Fibroblast of pulmonary artery (primary cell): ENCODE measurements around the gene CIC.
A peak's percentile ranks its signal among the peaks of the same experiment; 100 is the strongest.

Experiments used
- DNase-seq: peaks from one replicate; pipeline ENCODE4 v3.0.0-alpha.2; 2010; ENCODE audit warnings: low read depth
- H3K4me3 ChIP-seq: replicated peaks from 2 replicates; pipeline ENCODE4 v1.5.1; 2011; ENCODE audit warnings: low read depth, mild to moderate bottlenecking, control low read depth, low read length, moderate library complexity
- TF ChIP-seq, protein P1 (sequence below): IDR thresholded peaks from 2 replicates; pipeline ENCODE4 v1.5.1; 2011; ENCODE audit warnings: mild to moderate bottlenecking, control low read depth, low read length, inconsistent platforms; ENCODE audit errors: missing control alignments

The CIC gene

DNA sequence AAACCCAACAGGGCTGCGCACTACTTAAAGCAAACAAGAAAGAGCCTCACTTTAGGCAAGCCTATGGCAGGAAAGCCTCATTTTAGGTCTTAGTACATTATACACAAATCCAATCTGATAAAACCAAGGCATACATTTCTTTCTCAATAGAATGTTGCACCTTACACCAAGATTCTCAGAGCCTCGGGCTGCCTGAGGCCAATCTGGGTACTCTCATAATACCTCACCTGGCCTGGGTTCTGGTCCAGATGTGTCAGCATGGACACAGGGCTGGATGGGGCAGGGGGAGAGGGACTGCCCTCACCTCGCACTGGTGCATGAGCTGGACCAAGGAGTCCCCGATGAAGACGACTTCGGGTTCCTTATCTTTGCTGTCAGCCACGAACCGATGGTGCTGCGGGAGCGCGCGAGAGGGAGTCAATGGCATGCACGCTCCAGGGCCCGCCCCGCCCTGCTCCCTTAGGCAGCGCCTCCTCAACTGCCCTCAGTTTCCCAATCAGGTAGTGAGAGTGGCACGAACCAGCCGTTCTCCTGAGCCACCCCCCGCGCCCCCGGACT, 32.7 kb downstream of the CIC start, which contains the start of gene PRR19:
Gene PRR19, plus strand, starts transcription at position 487 of the 558 bp plus-strand sequence. CDS start 7,453 bp downstream, outside the sequence.
- no peak for DNase-seq
- TF ChIP-seq, protein P1, sequence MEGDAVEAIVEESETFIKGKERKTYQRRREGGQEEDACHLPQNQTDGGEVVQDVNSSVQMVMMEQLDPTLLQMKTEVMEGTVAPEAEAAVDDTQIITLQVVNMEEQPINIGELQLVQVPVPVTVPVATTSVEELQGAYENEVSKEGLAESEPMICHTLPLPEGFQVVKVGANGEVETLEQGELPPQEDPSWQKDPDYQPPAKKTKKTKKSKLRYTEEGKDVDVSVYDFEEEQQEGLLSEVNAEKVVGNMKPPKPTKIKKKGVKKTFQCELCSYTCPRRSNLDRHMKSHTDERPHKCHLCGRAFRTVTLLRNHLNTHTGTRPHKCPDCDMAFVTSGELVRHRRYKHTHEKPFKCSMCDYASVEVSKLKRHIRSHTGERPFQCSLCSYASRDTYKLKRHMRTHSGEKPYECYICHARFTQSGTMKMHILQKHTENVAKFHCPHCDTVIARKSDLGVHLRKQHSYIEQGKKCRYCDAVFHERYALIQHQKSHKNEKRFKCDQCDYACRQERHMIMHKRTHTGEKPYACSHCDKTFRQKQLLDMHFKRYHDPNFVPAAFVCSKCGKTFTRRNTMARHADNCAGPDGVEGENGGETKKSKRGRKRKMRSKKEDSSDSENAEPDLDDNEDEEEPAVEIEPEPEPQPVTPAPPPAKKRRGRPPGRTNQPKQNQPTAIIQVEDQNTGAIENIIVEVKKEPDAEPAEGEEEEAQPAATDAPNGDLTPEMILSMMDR = no peak
- peak within 1 kb of the TSS; percentile 73 for H3K4me3 ChIP-seq

GRCh38 chr19:42303101-42303464, 34.0 kb downstream of the CIC start:
- TF ChIP-seq, protein P1 = no peak
- H3K4me3 ChIP-seq = peak overlapping the region; percentile 73

GRCh38 chr19:42303876-42304275, 34.8 kb downstream of the CIC start:
- DNase-seq = no peak
- H3K4me3 ChIP-seq = no peak overlapping the region
- TF ChIP-seq, protein P1 = no peak

More at GRCh38 chr19:42303101-42303464, 34.0 kb downstream of the CIC start:
- no peak for DNase-seq

- no peak overlapping the region for H3K4me3 ChIP-seq
- no peak for DNase-seq
- TF ChIP-seq, protein P1 = no peak
These were observed 37.6 kb downstream of the CIC start for GRCh38 chr19:42306646-42307045.

- no peak overlapping the region for H3K4me3 ChIP-seq
- no peak for DNase-seq
- TF ChIP-seq, protein P1 = no peak
These were observed 40.6 kb downstream of the CIC start for GRCh38 chr19:42309686-42310085.

DNA sequence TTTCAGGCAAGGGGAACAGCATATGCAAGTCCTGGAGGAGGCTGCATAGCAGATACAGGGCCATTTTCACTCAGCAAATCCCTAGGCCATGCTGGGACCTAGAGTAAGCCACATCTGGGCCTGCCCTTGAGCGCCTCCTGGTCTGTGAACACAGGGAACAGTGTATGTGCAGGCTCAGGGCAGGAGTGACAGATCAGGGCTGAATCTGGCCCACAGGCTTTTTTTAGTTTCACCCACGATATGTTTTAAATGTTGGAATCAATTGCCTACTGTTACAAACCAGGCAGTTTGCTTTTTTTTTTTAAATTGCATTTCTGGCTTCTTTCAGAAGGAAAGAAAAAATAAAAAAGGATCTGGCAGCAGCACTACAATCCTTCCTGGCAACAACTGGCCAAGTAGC, 42.6 kb downstream of the CIC start:
- DNase-seq = no peak
- H3K4me3 ChIP-seq = no peak overlapping the region
- TF ChIP-seq, protein P1 = peak; percentile 8

GRCh38 chr19:42312370-42312769, 43.3 kb downstream of the CIC start:
- TF ChIP-seq, protein P1 = no peak
- no peak overlapping the region for H3K4me3 ChIP-seq
- no peak for DNase-seq
